SU-DHL-6 (cell line): ENCODE results near the gene EVPLL.
"Not testable (repeated sequence)": the region's sequence is repeated elsewhere in the genome, so short reads cannot be mapped to it uniquely, and the experiment has no call there.

Source experiments
- CTCF ChIP-seq: fragments of 200-600 bp; sonication (generic); IDR thresholded peaks from one replicate; pipeline ENCODE4 v1.5.1; 2017; ENCODE audit warnings: antibody characterized with exemption, mild to moderate bottlenecking, low read length, moderate library complexity; ENCODE audit not compliant: insufficient read depth, poor library complexity, severe bottlenecking
- EZH2phosphoT487 ChIP-seq: fragments of 200-600 bp; sonication (generic), shearing (Covaris generic); conservative IDR thresholded peaks from 2 replicates; pipeline ENCODE4 v1.6.1; 2018; ENCODE audit warnings: mild to moderate bottlenecking, antibody characterized with exemption, low read length, moderate library complexity, mixed read lengths

DNA sequence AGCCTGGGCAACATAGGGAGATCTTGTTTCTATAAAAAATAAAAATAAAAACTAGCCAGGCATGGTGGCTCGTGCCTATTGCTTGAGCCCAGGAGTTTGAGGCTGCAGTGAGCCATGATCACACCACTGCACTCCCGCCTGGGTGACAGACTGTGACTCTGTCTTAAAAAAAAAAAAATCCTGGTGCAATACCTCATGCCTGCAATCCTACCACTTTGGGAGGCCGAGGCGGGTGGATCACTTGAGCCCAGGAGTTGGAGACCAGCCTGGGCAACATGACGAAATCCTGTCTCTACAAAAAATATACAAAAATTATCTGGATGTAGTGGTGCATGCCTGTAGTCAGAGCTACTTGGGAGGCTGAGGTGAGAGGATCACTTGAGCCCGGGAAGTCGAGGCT, 6.7 kb downstream of the EVPLL start:
- not testable (repeated sequence) for TF ChIP-seq CTCF, EZH2phosphoT487
